HepG2 (cell line): ENCODE data around the gene RBL1. TPM values are rescaled to one million over a fixed set of nuclear protein-coding genes. Genes with fewer than 3 reads are reported as not detected.

Experiments
- ATAC-seq: fragments of 200-7000 bp; cut with Tn5 transposase; 3 replicates; pipeline ENCODE4 v1.9.1; 2020; ENCODE audit warnings: mild to moderate bottlenecking, moderate library complexity
- BruUV-seq: library from RNA; stranded (reverse); fragments of 400-500 nt; replicated peaks from 2 replicates; lab custom pipeline; 2021; lab: Mats Ljungman, UMichigan
- CTCF ChIA-PET: fragments of 300-600 bp; formaldehyde crosslinking; extraction: SDS; loops from one replicate; lab custom pipeline; 2021; ENCODE audit warnings: low total read pairs, inconsistent platforms, low intra/inter-chr PET ratio; lab: Yijun Ruan, JAX
- POLR2A ChIA-PET: fragments of 350-600 bp; sonication (Branson Sonifier 250); formaldehyde crosslinking; loops from one replicate; lab custom pipeline; 2020; ENCODE audit warnings: antibody characterized with exemption, inconsistent platforms; lab: Yijun Ruan, JAX
- DNase-seq: peaks from one replicate; pipeline ENCODE4 v3.0.0-alpha.2; 2015; ENCODE audit warnings: low spot score
- FAIRE-seq: peaks from 3 replicates; lab custom pipeline; 2011; peaks lifted over from hg19 to GRCh38; lab: Jason Lieb, UNC
- H2AFZ ChIP-seq: one replicate; pipeline ENCODE4 v1.6.1; 2011; ENCODE audit warnings: low read length, inconsistent platforms
- H3K27ac ChIP-seq: fragments of 300-600 bp; 3 replicates; pipeline ENCODE4 v1.8.0; 2011; ENCODE audit warnings: mixed run types, mild to moderate bottlenecking, mixed read lengths, low read length, inconsistent platforms; ENCODE audit not compliant: insufficient read depth; ENCODE audit errors: extremely low read length
- H3K27me3 ChIP-seq, 2 experiments: fragments of 200-600 bp in 1 of 2; 2 replicates in 1 of 2; 3 replicates in 1 of 2; pipeline versions ENCODE4 v1.6.0 to v1.8.0; 2011; ENCODE audit warnings: low read length in 2 of 2, mild to moderate bottlenecking in 2 of 2, moderate library complexity in 2 of 2, inconsistent platforms in 1 of 2; ENCODE audit not compliant: insufficient read depth in 2 of 2, control insufficient read depth in 1 of 2
- H3K36me3 ChIP-seq, 2 experiments: fragments of 200-600 bp in 1 of 2; replicated peaks in 1 of 2; 2 replicates in 1 of 2; 3 replicates in 1 of 2; pipeline versions ENCODE4 v1.5.1 to v1.8.0; 2011; ENCODE audit warnings: low read length in 2 of 2, inconsistent platforms in 1 of 2; ENCODE audit not compliant: insufficient read depth in 2 of 2, control insufficient read depth in 1 of 2
- H3K4me1 ChIP-seq: 2 replicates; pipeline ENCODE4 v1.5.1; 2012; ENCODE audit warnings: low read length, inconsistent platforms; ENCODE audit not compliant: insufficient read depth
- H3K4me2 ChIP-seq: 2 replicates; pipeline ENCODE4 v1.6.0; 2011; ENCODE audit warnings: low read depth, low read length, inconsistent platforms
- H3K4me3 ChIP-seq, 3 experiments: fragments of 200-600 bp in 1 of 3; sonication (generic), shearing (Covaris generic) in 1 of 3; replicated peaks in 1 of 3; 2 replicates each; pipeline ENCODE4 v1.5.1; 2011 to 2016; ENCODE audit warnings: low read length in 3 of 3, inconsistent platforms in 2 of 3, low read depth in 2 of 3, mild to moderate bottlenecking in 2 of 3, control low read depth in 1 of 3, mixed read lengths in 1 of 3; ENCODE audit not compliant: insufficient read depth in 1 of 3
- H3K79me2 ChIP-seq: one replicate; pipeline ENCODE4 v1.6.1; 2011; ENCODE audit warnings: low read length, inconsistent platforms; ENCODE audit not compliant: insufficient read depth
- H3K9ac ChIP-seq: 2 replicates; pipeline ENCODE4 v1.6.0; 2011; ENCODE audit warnings: mild to moderate bottlenecking, low read depth, low read length, inconsistent platforms; ENCODE audit not compliant: insufficient read depth
- H3K9me3 ChIP-seq: 2 replicates; pipeline ENCODE4 v1.5.1; 2012; ENCODE audit warnings: mild to moderate bottlenecking, low read length
- H4K20me1 ChIP-seq: 2 replicates; pipeline ENCODE4 v1.6.0; 2011; ENCODE audit warnings: inconsistent platforms, mild to moderate bottlenecking, low read length, moderate library complexity; ENCODE audit not compliant: insufficient read depth
- ATRX ChIP-seq: sonication (generic); formaldehyde crosslinking; IDR thresholded peaks from 2 replicates; pipeline ENCODE4 v1.4.0; 2020; ENCODE audit warnings: missing genetic modification reagents, borderline replicate concordance
- ESRRA ChIP-seq: sonication (generic); formaldehyde crosslinking; IDR thresholded peaks from 2 replicates; pipeline ENCODE4 v1.5.1; 2020; ENCODE audit warnings: mild to moderate bottlenecking, low read depth, missing genetic modification reagents
- NFRKB ChIP-seq: fragments of 450-650 bp; IDR thresholded peaks from 2 replicates; pipeline ENCODE4 v1.6.1; 2017
- PHF20 ChIP-seq: sonication (generic); formaldehyde crosslinking; IDR thresholded peaks from 2 replicates; pipeline ENCODE4 v1.5.0; 2020; ENCODE audit warnings: mild to moderate bottlenecking, missing genetic modification reagents
- SP2 ChIP-seq: sonication (generic); formaldehyde crosslinking; IDR thresholded peaks from 2 replicates; pipeline ENCODE4 v1.5.1; 2020; ENCODE audit warnings: mild to moderate bottlenecking, missing genetic modification reagents
- ZMYM3 ChIP-seq: sonication (generic); formaldehyde crosslinking; IDR thresholded peaks from 2 replicates; pipeline ENCODE4 v1.5.1; 2020; ENCODE audit warnings: mild to moderate bottlenecking, missing genetic modification reagents
- ZNF235 ChIP-seq: sonication (generic); formaldehyde crosslinking; IDR thresholded peaks from 2 replicates; pipeline ENCODE4 v1.8.1; 2023; ENCODE audit warnings: mild to moderate bottlenecking, missing genetic modification reagents, borderline replicate concordance
- ZNF3 ChIP-seq: IDR thresholded peaks from 2 replicates; pipeline ENCODE4 v1.7.0; 2017; ENCODE audit warnings: inconsistent platforms
- ZNF460 ChIP-seq: sonication (generic); formaldehyde crosslinking; IDR thresholded peaks from 2 replicates; pipeline ENCODE4 v1.5.1; 2020; ENCODE audit warnings: missing genetic modification reagents, mild to moderate bottlenecking, borderline replicate concordance
- ZNF607 ChIP-seq: sonication (generic); formaldehyde crosslinking; IDR thresholded peaks from 2 replicates; pipeline ENCODE4 v1.5.1; 2020; ENCODE audit warnings: missing genetic modification reagents, mild to moderate bottlenecking, borderline replicate concordance
- ZNF709 ChIP-seq: sonication (generic); formaldehyde crosslinking; IDR thresholded peaks from 2 replicates; pipeline ENCODE4 v1.5.0; 2020; ENCODE audit warnings: mild to moderate bottlenecking, missing genetic modification reagents
- WGBS: methylation state at CpG from one replicate; pipeline ENCODE4 v1.1.6; 2017; ENCODE audit warnings: low lambda C conversion rate; 5-methylcytosine and 5-hydroxymethylcytosine counted together
- in situ Hi-C: cut with HindIII; loops from 2 replicates; pipeline ENCODE4 v1.10.0; 2017; ENCODE audit warnings: low pct_unique_long_range_greater_than_20kb; ENCODE audit not compliant: extremely low pct_ligation_motif_present
- intact Hi-C: fragments of 100-400 bp; cut with micrococcal nuclease; formaldehyde crosslinking; loops from one replicate; pipeline ENCODE4 v1.10.0; 2022; ENCODE audit not compliant: unreplicated experiment
- polyA plus RNA-seq, 8 experiments: library from polyadenylated mRNA; depleted of rRNA in 3 of 8; stranded (reverse) in 7 of 8; unstranded in 1 of 8; fragments of >200 nt; fragmentation: Illumina TruSeq in 4 of 8; extraction: Trizol in 4 of 8; gene quantifications; 2 replicates each; pipeline versions ENCODE4 v1.2.1 to v1.2.3, GENCODE V29; 2011 to 2016; ENCODE audit warnings: low read depth in 4 of 8, missing spikeins in 1 of 8, mixed read lengths in 1 of 8; ENCODE audit not compliant: insufficient read depth in 1 of 8
- total RNA-seq, 5 experiments: library from RNA; depleted of rRNA; stranded (reverse); fragments of >200 nt; fragmentation: Illumina TruSeq; extraction: Trizol; gene quantifications; 2 replicates each; pipeline ENCODE4 v1.2.3, GENCODE V29; 2016; ENCODE audit warnings: low read depth in 1 of 5
- TF ChIP-seq, protein P1 (sequence below): sonication (generic); formaldehyde crosslinking; conservative IDR thresholded peaks from 2 replicates; pipeline ENCODE4 v1.8.1; 2023; ENCODE audit warnings: missing genetic modification reagents
- TF ChIP-seq, protein P2 (sequence below): sonication (generic); formaldehyde crosslinking; IDR thresholded peaks from 2 replicates; pipeline ENCODE4 v1.5.0; 2020; ENCODE audit warnings: mild to moderate bottlenecking, missing genetic modification reagents, borderline replicate concordance
- TF ChIP-seq, protein P3 (sequence below): sonication (generic); formaldehyde crosslinking; IDR thresholded peaks from 2 replicates; pipeline ENCODE4 v1.5.1; 2020; ENCODE audit warnings: mild to moderate bottlenecking, missing genetic modification reagents, moderate library complexity

Gene RBL1
- total and polyA plus RNA-seq, 2 of the 13 experiments (the other 11 are each of a cell fraction or from before 2014, with no cell fraction given), result 6.0 to 27.5 TPM

DNA sequence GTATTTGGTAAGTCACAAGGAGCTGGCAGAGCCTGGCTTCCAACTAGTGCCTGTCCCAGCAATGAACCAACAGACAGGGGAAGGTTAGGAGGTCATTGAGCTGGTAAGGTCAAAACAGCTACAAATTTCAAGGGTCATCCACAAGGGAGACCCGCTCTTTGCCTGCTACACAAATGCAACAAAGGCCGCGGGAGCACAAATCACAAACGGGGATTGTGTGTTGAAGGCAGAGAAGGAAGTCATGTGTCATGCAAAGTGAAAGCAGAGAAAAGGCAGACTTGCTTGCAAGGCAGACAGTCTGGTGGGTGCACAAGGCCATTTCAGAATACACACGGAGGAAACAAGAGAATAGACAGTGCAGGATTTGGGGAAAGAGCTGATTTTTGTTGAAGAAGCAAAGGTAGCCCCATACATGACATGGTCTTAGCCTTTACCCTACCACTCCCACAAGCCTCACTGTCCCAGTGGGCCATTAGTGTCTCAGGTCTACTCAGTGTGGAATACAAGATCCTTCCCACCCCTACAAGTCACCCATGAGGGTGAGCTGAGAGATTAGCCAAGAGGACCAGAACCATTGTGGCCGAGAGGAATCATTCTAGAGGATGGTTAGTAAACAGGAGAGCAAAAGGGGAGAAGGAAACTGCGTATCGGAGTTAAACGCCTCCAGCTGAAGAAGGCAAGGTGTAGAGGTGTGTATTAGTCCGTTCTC is 126.2 kb downstream of the RBL1 start:
- BruUV-seq, result no TSS peak
- FAIRE-seq (peak; percentile 39), ATAC-seq (peak; percentile 65), DNase-seq (peak; percentile 53)
- in situ Hi-C loops (no loop called here), intact Hi-C loops (no loop called here)
- H3K4me1 ChIP-seq, result peaks cover 29% of the 10 kb centered on the region
- H3K36me3 ChIP-seq, result no peaks in the 10 kb centered on the region
- H2AFZ ChIP-seq, result peak overlapping the region; percentile 93
- H3K27ac ChIP-seq, result no peak overlapping the region
- H3K9ac ChIP-seq, result peak overlapping the region; percentile 32
- 44% methylated on average over 10 of the region's 10 CpGs for WGBS
- H3K4me3 ChIP-seq, result peak overlapping the region; percentile 28 to 50 (median 37); a peak in 5 of 6 replicates
- POLR2A ChIA-PET, result no interaction called here
- H3K79me2 ChIP-seq, result no peaks in the 10 kb centered on the region
- peak overlapping the region; percentile 71 for H3K4me2 ChIP-seq
- no peaks in the 10 kb centered on the region for H3K9me3 ChIP-seq
- H3K27me3 ChIP-seq, result no peaks in the 10 kb centered on the region
- no peaks in the 10 kb centered on the region for H4K20me1 ChIP-seq
- CTCF ChIA-PET, result no interaction called here
- TF ChIP-seq, protein P1, sequence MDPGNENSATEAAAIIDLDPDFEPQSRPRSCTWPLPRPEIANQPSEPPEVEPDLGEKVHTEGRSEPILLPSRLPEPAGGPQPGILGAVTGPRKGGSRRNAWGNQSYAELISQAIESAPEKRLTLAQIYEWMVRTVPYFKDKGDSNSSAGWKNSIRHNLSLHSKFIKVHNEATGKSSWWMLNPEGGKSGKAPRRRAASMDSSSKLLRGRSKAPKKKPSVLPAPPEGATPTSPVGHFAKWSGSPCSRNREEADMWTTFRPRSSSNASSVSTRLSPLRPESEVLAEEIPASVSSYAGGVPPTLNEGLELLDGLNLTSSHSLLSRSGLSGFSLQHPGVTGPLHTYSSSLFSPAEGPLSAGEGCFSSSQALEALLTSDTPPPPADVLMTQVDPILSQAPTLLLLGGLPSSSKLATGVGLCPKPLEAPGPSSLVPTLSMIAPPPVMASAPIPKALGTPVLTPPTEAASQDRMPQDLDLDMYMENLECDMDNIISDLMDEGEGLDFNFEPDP (CRISPR knock-in tag), result 0 out of 2 replicates have a peak, but pooled peaks have one; percentile 81
- TF ChIP-seq, protein P2, sequence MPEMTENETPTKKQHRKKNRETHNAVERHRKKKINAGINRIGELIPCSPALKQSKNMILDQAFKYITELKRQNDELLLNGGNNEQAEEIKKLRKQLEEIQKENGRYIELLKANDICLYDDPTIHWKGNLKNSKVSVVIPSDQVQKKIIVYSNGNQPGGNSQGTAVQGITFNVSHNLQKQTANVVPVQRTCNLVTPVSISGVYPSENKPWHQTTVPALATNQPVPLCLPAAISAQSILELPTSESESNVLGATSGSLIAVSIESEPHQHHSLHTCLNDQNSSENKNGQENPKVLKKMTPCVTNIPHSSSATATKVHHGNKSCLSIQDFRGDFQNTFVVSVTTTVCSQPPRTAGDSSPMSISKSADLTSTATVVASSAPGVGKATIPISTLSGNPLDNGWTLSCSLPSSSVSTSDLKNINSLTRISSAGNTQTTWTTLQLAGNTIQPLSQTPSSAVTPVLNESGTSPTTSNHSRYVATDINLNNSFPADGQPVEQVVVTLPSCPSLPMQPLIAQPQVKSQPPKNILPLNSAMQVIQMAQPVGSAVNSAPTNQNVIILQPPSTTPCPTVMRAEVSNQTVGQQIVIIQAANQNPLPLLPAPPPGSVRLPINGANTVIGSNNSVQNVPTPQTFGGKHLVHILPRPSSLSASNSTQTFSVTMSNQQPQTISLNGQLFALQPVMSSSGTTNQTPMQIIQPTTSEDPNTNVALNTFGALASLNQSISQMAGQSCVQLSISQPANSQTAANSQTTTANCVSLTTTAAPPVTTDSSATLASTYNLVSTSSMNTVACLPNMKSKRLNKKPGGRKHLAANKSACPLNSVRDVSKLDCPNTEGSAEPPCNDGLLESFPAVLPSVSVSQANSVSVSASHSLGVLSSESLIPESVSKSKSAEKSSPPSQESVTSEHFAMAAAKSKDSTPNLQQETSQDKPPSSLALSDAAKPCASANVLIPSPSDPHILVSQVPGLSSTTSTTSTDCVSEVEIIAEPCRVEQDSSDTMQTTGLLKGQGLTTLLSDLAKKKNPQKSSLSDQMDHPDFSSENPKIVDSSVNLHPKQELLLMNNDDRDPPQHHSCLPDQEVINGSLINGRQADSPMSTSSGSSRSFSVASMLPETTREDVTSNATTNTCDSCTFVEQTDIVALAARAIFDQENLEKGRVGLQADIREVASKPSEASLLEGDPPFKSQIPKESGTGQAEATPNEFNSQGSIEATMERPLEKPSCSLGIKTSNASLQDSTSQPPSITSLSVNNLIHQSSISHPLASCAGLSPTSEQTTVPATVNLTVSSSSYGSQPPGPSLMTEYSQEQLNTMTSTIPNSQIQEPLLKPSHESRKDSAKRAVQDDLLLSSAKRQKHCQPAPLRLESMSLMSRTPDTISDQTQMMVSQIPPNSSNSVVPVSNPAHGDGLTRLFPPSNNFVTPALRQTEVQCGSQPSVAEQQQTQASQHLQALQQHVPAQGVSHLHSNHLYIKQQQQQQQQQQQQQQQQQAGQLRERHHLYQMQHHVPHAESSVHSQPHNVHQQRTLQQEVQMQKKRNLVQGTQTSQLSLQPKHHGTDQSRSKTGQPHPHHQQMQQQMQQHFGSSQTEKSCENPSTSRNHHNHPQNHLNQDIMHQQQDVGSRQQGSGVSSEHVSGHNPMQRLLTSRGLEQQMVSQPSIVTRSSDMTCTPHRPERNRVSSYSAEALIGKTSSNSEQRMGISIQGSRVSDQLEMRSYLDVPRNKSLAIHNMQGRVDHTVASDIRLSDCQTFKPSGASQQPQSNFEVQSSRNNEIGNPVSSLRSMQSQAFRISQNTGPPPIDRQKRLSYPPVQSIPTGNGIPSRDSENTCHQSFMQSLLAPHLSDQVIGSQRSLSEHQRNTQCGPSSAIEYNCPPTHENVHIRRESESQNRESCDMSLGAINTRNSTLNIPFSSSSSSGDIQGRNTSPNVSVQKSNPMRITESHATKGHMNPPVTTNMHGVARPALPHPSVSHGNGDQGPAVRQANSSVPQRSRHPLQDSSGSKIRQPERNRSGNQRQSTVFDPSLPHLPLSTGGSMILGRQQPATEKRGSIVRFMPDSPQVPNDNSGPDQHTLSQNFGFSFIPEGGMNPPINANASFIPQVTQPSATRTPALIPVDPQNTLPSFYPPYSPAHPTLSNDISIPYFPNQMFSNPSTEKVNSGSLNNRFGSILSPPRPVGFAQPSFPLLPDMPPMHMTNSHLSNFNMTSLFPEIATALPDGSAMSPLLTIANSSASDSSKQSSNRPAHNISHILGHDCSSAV (CRISPR knock-in tag), result no peak
- TF ChIP-seq ATRX (CRISPR knock-in tag) (no peak), ZNF235 (CRISPR knock-in tag) (no peak), PHF20 (CRISPR knock-in tag) (0 out of 2 replicates have a peak, but pooled peaks have one; percentile 30), SP2 (CRISPR knock-in tag) (no peak), ZNF607 (CRISPR knock-in tag) (no peak), ZNF709 (no peak), NFRKB (no peak), ESRRA (peak; percentile 89), ZMYM3 (CRISPR knock-in tag) (peak; percentile 10; the same call in 1 of the 2 replicates), ZNF460 (no peak), ZNF3 (CRISPR knock-in tag) (peak; percentile 89)
- TF ChIP-seq, protein P3, sequence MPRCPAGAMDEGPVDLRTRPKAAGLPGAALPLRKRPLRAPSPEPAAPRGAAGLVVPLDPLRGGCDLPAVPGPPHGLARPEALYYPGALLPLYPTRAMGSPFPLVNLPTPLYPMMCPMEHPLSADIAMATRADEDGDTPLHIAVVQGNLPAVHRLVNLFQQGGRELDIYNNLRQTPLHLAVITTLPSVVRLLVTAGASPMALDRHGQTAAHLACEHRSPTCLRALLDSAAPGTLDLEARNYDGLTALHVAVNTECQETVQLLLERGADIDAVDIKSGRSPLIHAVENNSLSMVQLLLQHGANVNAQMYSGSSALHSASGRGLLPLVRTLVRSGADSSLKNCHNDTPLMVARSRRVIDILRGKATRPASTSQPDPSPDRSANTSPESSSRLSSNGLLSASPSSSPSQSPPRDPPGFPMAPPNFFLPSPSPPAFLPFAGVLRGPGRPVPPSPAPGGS, result peak; percentile 55; the same call in 1 of the 2 replicates
